Urinary bladder (tissue), 4 donors: ENCODE measurements around the gene FSTL4. TPM values are rescaled to one million over a fixed set of nuclear protein-coding genes. Genes with fewer than 3 reads are reported as not detected.

Source experiments
- DNase-seq: peaks from one replicate; pipeline ENCODE4 v3.0.0-alpha.2; 2015; ENCODE audit errors: extremely low spot score
- H3K27ac ChIP-seq: one replicate; pipeline ENCODE4 v1.5.1; 2013; ENCODE audit warnings: low read depth, mild to moderate bottlenecking, moderate library complexity
- H3K36me3 ChIP-seq: one replicate; pipeline ENCODE4 v1.6.1; 2013; ENCODE audit warnings: mild to moderate bottlenecking, moderate library complexity; ENCODE audit not compliant: insufficient read depth
- H3K4me1 ChIP-seq: one replicate; pipeline ENCODE4 v1.6.1; 2013; ENCODE audit warnings: mild to moderate bottlenecking, moderate library complexity; ENCODE audit not compliant: insufficient read depth
- H3K4me3 ChIP-seq: one replicate; pipeline ENCODE4 v1.5.1; 2013; ENCODE audit warnings: low read depth, low read length
- WGBS: extraction: QIAGEN DNeasy Blood & Tissue Kit; methylation state at CpG from one replicate; pipeline ENCODE4 v1.1.7; 2013; 5-methylcytosine and 5-hydroxymethylcytosine counted together
- polyA plus RNA-seq: library from polyadenylated mRNA; stranded (reverse); fragments of 200-250 nt; gene quantifications from one replicate; pipeline ENCODE4 v1.2.3, GENCODE V29; 2013
- total RNA-seq: library from RNA; depleted of rRNA; stranded (reverse); fragments of >200 nt; gene quantifications from one replicate; pipeline ENCODE4 v1.2.3, GENCODE V29; 2014
- donor health status: healthy with polysubstance abuse.
- donor health status: healthy.

FSTL4 gene
- total and polyA plus RNA-seq, 2 donors = 4.0 to 7.5 TPM

DNA sequence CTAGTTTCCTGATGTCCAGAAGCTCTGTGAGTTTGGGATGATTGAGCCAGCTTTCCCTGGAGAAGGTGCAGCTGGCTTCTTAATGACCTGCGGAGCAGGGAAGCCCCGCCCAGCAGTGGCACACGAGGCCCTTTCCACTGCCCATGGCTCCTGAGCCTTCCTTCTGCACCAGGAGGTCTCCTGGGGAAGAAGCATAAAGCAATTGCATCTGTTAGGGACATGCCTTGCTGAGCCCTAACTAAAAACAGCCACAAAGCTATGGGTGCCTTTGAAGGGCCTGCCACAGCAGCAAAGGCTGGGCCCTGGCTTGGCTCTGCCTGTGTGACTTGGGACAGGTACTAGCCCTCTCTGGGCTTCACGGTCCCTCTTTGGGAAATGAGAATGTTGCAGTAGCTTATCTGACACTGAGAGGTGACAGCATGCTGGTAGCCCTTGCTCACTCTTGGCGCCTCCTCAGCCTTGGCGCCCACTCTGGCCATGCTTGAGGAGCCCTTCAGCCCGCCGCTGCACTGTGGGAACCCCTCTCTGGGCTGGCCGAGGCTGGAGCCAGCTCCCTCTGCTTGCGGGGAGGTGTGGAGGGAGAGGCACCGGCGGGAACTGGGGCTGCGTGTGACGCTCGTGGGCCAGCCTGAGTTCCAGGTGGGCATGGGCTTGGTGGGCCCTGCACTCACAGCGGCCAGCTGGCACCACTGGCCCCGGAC is 218.4 kb downstream of the FSTL4 start:
- WGBS = 93% methylated on average over 17 of the region's 17 CpGs
- no peak overlapping the region for H3K4me3 ChIP-seq
- H3K27ac ChIP-seq = no peak overlapping the region
- no peak for DNase-seq
- no peaks in the 10 kb centered on the region for H3K4me1 ChIP-seq
- no peaks in the 10 kb centered on the region for H3K36me3 ChIP-seq

DNA sequence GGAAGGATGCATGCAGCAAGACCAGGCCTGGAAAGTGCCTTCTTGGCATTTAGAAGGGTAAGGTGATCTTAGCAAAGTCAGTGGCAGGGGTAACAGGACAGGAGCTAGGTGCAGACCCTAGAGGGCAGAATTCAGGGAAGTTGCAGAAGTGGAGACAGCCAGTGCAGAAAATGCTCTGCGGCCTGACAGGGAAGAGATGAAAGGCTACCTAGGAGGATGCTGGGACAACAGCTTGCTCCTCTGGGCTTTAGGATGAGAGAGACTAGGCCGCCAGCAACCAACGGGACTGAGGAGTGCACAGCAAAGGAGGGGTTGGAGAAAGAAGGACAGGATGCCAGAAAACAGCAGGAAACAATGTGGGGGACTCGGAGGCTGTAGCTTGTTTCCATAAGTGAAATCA is 219.9 kb downstream of the FSTL4 start:
- no peak overlapping the region for H3K27ac ChIP-seq
- H3K4me3 ChIP-seq = no peak overlapping the region
- WGBS = 73% methylated on average over 4 of the region's 4 CpGs
- H3K4me1 ChIP-seq = no peaks in the 10 kb centered on the region
- no peak for DNase-seq
- H3K36me3 ChIP-seq = no peaks in the 10 kb centered on the region

DNA sequence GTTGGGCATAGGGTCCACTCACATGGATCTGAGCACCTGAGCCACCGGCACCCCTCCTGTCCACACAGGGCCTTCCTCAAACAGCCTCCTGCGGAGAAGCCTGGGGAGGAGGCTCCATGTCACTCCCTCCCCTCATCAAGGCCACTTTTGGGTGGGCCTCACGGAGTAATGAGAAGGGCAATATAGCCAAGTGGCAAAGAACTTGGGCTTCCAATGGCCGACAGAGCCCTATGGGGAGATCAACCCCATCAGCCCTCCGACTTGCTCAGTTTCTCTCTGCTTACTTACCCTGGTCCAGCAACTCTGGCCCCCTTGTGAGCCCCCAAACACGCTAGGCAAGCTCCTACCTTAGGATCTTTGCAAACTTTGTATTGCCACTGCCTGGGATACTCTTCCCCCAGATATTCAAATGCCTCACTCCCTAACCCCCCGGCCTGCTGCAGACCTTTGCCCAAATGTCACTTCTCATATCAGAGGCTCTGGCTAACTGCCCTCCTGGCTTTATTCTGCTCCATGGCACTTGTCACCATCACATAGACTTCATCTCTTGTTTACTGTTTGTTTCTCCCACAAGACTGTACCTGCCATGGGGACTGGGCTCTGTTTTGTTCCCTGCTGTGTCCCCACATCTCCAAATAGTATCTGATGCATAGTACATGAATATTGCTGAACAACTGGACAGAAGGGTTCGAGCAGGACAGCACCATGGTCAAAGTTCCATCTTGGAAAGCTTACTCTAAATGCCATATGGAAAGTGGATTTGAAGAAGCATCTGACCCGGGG is 220.8 kb downstream of the FSTL4 start:
- Histone ChIP-seq H3K36me3 (no peaks in the 10 kb centered on the region), H3K4me3 (no peak overlapping the region), H3K27ac (no peak overlapping the region), H3K4me1 (no peaks in the 10 kb centered on the region)
- DNase-seq = no peak
- 92% methylated on average over 9 of the region's 9 CpGs for WGBS

DNA sequence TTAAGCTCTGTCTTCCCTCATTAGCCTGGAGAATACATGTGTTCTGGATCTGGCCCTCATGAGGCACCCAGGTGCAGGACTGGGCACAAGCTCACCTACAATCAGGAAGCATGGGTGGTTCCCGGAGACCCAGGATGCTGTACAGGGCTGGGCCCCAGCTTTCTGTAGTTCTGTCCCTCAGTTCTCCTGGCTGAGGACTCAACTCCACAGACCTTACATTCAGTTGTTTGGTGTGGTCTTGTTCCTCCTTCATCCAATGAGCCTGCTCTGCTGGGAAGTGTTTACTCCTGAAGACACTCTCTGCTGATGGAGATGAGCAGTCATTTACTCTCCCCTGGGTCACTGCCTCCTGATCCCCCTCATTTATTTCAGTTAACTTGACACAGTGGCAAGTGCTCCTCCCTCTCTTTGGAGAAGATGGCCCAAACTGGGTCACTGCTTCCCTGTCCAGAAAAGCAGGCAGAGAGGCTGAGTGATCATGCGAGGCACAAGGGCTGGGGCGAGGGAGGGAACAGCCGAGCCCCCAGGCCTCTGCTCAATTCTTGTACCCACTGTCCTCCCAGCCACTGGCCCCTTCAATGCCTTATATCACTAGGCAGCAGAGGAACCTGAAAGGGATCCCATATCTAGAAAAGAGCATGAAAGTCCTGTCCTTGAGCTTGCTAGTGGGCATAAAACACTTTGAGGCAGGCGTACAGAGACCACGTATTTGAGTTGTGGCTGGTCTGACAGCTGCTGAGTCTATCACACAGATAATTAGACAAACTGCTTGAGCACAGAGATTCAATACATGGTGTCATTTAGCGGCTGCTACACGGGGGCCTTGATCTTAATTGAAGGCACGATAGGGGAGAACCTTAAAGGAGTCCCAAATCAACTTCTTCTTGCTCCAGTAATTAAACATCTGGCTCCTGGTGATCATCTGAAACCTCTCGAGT is 221.7 kb downstream of the FSTL4 start:
- no peak for DNase-seq
- Histone ChIP-seq H3K36me3 (no peaks in the 10 kb centered on the region), H3K4me3 (no peak overlapping the region), H3K4me1 (no peaks in the 10 kb centered on the region), H3K27ac (no peak overlapping the region)
- WGBS = 93% methylated on average over 10 of the region's 10 CpGs

DNA sequence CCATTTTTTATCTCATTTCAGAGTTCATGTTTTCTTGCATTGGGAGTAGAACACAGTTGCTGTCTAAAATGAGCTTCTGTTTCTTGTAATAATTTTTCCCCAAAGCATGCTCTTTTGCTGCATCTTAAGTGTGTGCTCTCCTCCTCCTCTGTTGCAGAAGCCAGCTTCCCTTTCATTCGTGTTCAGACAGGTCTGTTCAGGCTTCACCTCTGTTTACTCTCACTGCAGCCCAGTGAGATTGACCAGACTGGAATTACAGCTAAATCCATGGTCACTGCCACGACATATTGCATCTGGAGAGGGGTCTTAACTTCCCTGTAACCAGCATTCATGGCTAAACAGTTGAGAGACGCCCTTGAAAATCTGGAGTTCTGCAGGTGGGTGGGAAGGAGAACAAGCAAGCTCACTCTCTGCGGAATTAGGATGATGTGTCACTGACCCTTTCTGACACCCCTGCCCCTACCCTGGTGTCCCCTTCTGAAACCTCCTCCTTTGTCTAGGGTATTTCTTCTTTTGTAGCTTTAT is 223.2 kb downstream of the FSTL4 start:
- DNase-seq = no peak
- Histone ChIP-seq H3K36me3 (no peaks in the 10 kb centered on the region), H3K27ac (no peak overlapping the region), H3K4me1 (no peaks in the 10 kb centered on the region), H3K4me3 (no peak overlapping the region)
- 53% methylated on average over 4 of the region's 4 CpGs for WGBS

DNA sequence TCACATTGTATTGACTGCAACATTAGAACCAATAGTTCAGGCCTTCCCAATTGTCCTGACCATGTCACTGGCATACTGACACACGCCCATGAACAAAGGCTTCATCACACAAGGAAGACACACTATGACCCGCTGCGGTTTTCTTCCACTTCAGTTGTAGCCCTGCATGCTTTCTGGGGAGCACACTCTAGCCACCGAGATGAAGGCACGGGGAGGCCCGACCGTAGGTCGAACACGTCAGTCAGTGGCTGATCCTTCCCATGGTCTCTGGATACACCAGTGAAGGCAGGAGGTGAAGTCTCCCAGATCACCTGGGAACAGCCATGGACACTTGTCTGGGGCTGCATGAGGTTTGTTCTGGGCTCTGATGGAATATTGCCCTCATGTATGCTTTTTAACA is 224.7 kb downstream of the FSTL4 start:
- WGBS = 94% methylated on average over 9 of the region's 9 CpGs
- DNase-seq = no peak
- Histone ChIP-seq H3K27ac (no peak overlapping the region), H3K36me3 (no peaks in the 10 kb centered on the region), H3K4me3 (no peak overlapping the region), H3K4me1 (no peaks in the 10 kb centered on the region)

DNA sequence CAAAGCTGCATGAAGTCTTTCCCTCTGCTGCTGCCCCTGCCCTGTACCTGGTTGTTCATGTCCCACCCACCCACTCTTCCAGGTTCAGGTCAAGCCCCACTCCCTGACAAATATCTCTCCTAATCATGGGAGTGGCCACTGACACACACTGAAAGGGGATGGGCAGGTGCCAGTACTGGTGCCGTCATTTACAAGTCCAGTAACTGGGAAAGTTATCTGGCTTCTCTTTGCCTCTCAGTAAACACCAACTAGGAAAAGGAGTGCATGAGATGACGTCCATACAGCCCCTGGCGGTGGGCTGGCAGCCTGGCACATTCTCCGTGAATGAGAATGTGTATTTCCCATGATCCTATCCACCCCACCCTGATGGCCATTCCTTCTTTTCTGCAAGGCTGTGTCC is 225.2 kb downstream of the FSTL4 start:
- no peak overlapping the region for H3K4me3 ChIP-seq
- no peaks in the 10 kb centered on the region for H3K36me3 ChIP-seq
- 65% methylated on average over 4 of the region's 4 CpGs for WGBS
- no peak for DNase-seq
- H3K27ac ChIP-seq = no peak overlapping the region
- H3K4me1 ChIP-seq = no peaks in the 10 kb centered on the region

DNA sequence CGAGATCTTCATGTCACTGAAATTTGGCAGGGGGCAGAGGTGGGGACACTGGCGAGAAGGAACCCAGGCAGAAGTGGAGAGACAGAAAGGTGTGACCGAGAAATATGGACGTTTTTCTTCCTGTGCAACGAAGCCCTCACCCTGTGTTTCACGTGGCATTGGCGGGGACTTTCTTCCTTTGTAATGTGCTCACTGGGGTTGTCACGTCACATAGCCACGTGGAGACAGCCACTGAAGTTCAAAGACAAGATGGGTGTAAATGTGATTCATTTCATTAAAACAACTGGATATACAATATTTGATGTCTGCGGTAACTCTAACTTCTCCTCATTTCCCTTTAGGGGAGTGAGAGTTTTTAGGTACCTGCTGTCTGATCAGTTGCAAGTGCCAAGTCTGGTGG is 225.7 kb downstream of the FSTL4 start:
- Histone ChIP-seq H3K27ac (no peak overlapping the region), H3K4me1 (no peaks in the 10 kb centered on the region), H3K4me3 (no peak overlapping the region), H3K36me3 (no peaks in the 10 kb centered on the region)
- WGBS = 74% methylated on average over 10 of the region's 10 CpGs
- DNase-seq = no peak

DNA sequence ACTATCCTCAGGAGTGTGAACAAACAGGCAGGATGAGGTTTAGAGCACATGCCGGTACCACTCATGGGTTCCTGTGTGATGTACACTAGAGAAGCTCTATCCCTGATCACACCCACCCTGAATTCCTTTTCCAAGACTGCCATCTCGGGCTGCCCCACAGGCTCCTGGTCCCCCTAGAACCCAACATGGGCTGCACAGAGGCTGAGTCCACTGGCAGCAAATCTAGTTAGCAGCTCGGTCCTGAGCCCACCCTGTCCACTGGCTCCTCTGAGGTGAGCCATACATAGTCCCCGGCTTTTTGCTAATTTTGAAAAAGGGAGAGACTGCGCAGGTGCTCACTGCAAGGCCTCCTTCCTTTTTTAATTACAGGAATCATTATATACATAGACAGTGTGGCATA is 227.0 kb downstream of the FSTL4 start:
- H3K4me3 ChIP-seq = no peak overlapping the region
- H3K27ac ChIP-seq = no peak overlapping the region
- WGBS = 95% methylated on average over 5 of the region's 5 CpGs
- H3K36me3 ChIP-seq = no peaks in the 10 kb centered on the region
- DNase-seq = no peak
- no peaks in the 10 kb centered on the region for H3K4me1 ChIP-seq

DNA sequence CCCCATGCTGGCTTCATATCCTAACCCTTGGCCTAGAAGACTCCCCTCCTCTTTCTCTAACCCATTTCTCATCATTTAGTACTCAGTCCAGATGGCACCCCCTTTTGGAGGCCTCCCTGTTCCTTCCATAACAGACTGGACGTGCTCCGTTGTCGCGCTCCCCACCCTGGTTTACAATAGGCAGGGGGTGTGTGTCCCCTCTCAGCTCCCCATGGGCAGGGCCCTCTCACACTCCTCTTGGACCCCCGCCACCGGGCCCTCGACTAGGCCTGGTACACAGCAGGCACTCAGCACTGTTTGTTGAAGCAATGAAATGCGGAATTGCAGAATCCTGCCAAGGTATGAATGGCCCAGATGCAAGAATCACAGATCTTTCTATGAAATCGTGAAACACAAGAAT is 227.4 kb downstream of the FSTL4 start:
- no peaks in the 10 kb centered on the region for H3K4me1 ChIP-seq
- 89% methylated on average over 9 of the region's 9 CpGs for WGBS
- DNase-seq = no peak

DNA sequence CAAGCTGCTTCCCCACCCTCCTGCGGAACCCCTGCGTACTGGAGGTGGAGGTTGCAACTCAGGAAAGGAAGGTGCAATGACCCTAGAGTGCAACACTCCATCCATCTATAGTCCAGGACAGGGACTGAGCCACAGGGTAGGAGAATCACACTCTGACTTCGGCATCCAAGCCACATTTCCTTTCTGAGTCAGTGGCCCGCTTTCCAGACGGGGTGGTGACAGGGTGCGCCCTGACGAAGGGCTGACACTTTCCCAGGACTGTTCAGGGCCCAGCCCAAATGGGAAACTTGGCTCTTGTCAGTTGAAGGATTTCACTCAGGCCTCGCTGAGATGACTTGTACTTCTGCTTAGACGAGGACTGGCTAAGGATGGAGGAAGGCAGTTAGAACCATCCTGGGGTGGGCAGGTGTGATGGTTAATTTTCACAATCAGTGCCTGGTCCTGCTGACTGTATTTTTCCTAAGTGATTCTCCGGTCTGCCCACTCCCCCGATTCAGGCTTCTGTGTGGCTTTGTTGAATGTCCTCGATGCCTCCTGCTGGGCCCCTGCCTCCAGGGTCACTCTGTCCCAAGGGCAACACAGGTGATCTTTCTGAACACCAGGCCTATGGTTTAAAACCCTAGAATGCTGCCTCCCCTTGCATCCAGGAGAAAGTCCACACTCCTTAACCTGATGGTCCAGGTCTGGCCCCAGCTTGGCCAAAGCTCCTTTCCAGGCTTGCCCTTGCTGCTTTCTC is 228.1 kb downstream of the FSTL4 start:
- Histone ChIP-seq H3K4me1 (no peaks in the 10 kb centered on the region), H3K27ac (no peak overlapping the region), H3K36me3 (no peaks in the 10 kb centered on the region), H3K4me3 (no peak overlapping the region)
- WGBS = 88% methylated on average over 12 of the region's 12 CpGs
- DNase-seq = no peak

More for the DNA sequence above, 227.4 kb downstream of the FSTL4 start:
- Histone ChIP-seq H3K36me3 (no peaks in the 10 kb centered on the region), H3K27ac (no peak overlapping the region), H3K4me3 (no peak overlapping the region)

DNA sequence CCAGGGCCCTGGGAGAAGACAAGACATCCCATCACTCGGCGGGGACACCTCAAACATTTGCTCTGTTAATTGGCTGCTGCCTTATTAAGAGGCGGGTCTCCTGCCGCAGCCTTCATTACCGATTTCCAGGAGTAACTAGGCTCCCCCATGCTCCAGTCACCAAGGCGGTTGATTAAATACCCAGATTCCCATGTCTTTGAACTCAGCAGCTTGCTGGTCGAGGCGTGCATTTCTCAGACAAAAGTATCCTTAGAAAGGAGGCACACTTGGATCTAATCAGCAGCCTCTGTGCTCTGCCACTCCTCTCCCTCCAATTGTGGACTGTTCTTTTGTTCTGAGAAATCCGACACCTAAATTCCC is 228.8 kb downstream of the FSTL4 start:
- Histone ChIP-seq H3K4me1 (no peaks in the 10 kb centered on the region), H3K4me3 (no peak overlapping the region), H3K27ac (no peak overlapping the region), H3K36me3 (no peaks in the 10 kb centered on the region)
- DNase-seq = no peak
- 55% methylated on average over 9 of the region's 9 CpGs for WGBS
